ENCODE results near the gene NVL.

- TF ChIP-seq CTCF (IDR thresholded peaks at IDR 0.05) (no peak), ZFX (IDR thresholded peaks at IDR 0.05; ENCODE audit: borderline replicate concordance) (no peak)
Observed at GRCh38 chr1:224251741-224252146, 78.2 kb downstream of the NVL start.
